Cardiac muscle cell (in vitro differentiated cells and primary cell): Measurements from ENCODE around the gene TENT5A. TPM values are rescaled to one million over a fixed set of nuclear protein-coding genes. Genes with fewer than 3 reads are reported as not detected.

Source experiments
- DNase-seq, 2 donors: peaks; one replicate each; pipeline versions ENCODE4 v3.0.0 to v3.0.0-alpha.2; 2010 to 2017; ENCODE audit warnings: low read depth in 1 of 2, low spot score in 1 of 2
- H3K27ac ChIP-seq: fragments of 200-600 bp; sonication (generic); 2 replicates; pipeline ENCODE4 v1.5.1; 2016
- H3K27me3 ChIP-seq: fragments of 200-600 bp; sonication (generic); 2 replicates; pipeline ENCODE4 v1.6.0; 2016; ENCODE audit warnings: control low read depth
- H3K36me3 ChIP-seq: fragments of 200-600 bp; sonication (generic); 2 replicates; pipeline ENCODE4 v1.5.1; 2016; ENCODE audit warnings: control low read depth
- H3K4me1 ChIP-seq: fragments of 200-600 bp; sonication (generic); 2 replicates; pipeline ENCODE4 v1.8.1; 2017; ENCODE audit warnings: low read depth, mild to moderate bottlenecking, mixed run types
- H3K4me3 ChIP-seq: fragments of 200-600 bp; sonication (generic); 2 replicates; pipeline ENCODE4 v1.5.1; 2016; ENCODE audit warnings: mild to moderate bottlenecking
- H3K9me3 ChIP-seq: fragments of 200-600 bp; sonication (generic); 2 replicates; pipeline ENCODE4 v1.5.1; 2017; ENCODE audit warnings: low read depth, mild to moderate bottlenecking, control low read depth
- polyA plus RNA-seq: library from polyadenylated mRNA; unstranded; fragments of >200 nt; fragmentation: Nextera tagmentation; extraction: Ambion mirVana; gene quantifications from 2 replicates; pipeline ENCODE4 v1.2.1, GENCODE V29; 2016
- total RNA-seq: library from RNA; depleted of rRNA; stranded (reverse); fragments of >200 nt; gene quantifications from 2 replicates; pipeline ENCODE4 v1.2.3, GENCODE V29; 2016
- TF ChIP-seq, protein P1 (sequence below): IDR thresholded peaks from 2 replicates; pipeline ENCODE4 v1.5.1; 2012; ENCODE audit warnings: low read depth, mild to moderate bottlenecking, low read length

Gene TENT5A
- total and polyA plus RNA-seq, 2 experiments from 2014 or later, result 8.1 to 9.2 TPM

- TF ChIP-seq, protein P1, sequence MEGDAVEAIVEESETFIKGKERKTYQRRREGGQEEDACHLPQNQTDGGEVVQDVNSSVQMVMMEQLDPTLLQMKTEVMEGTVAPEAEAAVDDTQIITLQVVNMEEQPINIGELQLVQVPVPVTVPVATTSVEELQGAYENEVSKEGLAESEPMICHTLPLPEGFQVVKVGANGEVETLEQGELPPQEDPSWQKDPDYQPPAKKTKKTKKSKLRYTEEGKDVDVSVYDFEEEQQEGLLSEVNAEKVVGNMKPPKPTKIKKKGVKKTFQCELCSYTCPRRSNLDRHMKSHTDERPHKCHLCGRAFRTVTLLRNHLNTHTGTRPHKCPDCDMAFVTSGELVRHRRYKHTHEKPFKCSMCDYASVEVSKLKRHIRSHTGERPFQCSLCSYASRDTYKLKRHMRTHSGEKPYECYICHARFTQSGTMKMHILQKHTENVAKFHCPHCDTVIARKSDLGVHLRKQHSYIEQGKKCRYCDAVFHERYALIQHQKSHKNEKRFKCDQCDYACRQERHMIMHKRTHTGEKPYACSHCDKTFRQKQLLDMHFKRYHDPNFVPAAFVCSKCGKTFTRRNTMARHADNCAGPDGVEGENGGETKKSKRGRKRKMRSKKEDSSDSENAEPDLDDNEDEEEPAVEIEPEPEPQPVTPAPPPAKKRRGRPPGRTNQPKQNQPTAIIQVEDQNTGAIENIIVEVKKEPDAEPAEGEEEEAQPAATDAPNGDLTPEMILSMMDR, result no peak
- DNase-seq, result no peak
- Histone ChIP-seq H3K27me3 (no peaks in the 10 kb centered on the region), H3K4me1 (no peaks in the 10 kb centered on the region), H3K27ac (no peak overlapping the region), H3K9me3 (no peaks in the 10 kb centered on the region), H3K4me3 (no peak overlapping the region), H3K36me3 (no peaks in the 10 kb centered on the region)
These were observed 20.3 kb upstream of the TENT5A start for GRCh38 chr6:81772741-81773140.

DNA sequence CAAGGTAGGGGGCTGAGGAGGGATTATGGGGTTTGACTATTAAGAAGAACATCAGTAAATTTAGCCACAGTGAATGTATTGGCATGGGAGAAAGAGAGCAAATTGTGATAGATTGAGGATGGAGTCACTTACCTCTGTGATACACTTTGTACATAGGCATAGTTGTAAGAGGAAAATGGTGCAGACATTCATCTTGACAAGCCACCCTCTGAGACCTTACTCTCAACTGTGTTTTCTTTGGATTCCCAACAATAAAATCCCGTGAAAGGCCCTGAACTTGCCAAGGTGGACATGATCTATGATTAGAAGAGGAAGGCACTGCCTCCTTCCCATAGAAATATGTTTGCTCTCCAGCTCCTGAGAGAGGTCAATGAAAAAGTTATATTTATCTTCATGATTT lies 18.6 kb upstream of the TENT5A start:
- no peak overlapping the region for H3K4me3 ChIP-seq
- H3K4me1 ChIP-seq, result peaks cover 4% of the 10 kb centered on the region
- DNase-seq, result no peak
- H3K9me3 ChIP-seq, result no peaks in the 10 kb centered on the region
- TF ChIP-seq, protein P1, result no peak
- no peaks in the 10 kb centered on the region for H3K36me3 ChIP-seq
- no peak overlapping the region for H3K27ac ChIP-seq
- no peaks in the 10 kb centered on the region for H3K27me3 ChIP-seq

- Histone ChIP-seq H3K9me3 (no peaks in the 10 kb centered on the region), H3K4me3 (no peak overlapping the region), H3K27ac (no peak overlapping the region), H3K36me3 (no peaks in the 10 kb centered on the region), H3K4me1 (peaks cover 4% of the 10 kb centered on the region), H3K27me3 (no peaks in the 10 kb centered on the region)
- TF ChIP-seq, protein P1, result no peak
- DNase-seq, result no peak
These were observed 17.9 kb upstream of the TENT5A start for GRCh38 chr6:81770381-81770780.

- no peak overlapping the region for H3K27ac ChIP-seq
- peaks cover 4% of the 10 kb centered on the region for H3K4me1 ChIP-seq
- H3K27me3 ChIP-seq, result no peaks in the 10 kb centered on the region
- TF ChIP-seq, protein P1, result no peak
- no peaks in the 10 kb centered on the region for H3K36me3 ChIP-seq
- H3K4me3 ChIP-seq, result no peak overlapping the region
- DNase-seq, result peak in 1 of 2 donors; percentile 23
- H3K9me3 ChIP-seq, result no peaks in the 10 kb centered on the region
These were observed 17.3 kb upstream of the TENT5A start for GRCh38 chr6:81769824-81770223.

DNA sequence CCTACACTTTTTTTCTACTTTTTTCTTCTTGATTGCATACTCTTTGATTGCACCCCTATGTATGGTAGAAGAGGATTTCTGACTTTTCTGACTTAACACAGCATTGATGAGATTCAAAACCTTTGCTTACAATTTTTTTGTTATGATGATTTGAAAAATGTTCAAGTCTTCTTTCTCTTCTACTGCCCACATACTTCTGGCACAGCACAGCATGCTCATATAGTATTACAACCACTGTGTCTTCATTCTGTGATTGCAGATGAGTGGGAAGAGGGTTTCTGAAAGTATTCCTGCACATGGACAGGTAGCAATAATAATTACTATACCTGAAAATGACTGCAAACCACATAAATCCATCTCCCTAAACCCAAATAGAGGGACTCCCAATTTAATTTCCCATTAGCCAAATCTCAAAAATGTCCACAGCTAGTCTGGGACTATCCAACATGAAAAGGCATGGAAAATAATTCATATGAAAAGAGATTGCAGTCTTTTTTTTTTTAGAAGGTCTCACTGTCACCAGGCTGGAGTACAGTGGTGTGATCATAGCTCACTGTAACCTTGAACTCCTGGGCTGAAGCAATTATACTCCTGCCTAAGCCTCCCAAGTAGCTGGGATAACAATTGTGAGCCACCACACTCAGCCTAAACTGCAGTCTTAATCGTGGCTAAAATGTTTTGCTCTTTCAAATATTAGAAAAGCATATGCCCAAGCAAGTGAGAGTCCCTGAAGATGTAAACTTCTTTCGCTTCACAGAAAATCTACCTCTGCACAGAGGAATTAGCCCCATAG lies 15.9 kb upstream of the TENT5A start:
- Histone ChIP-seq H3K9me3 (no peaks in the 10 kb centered on the region), H3K36me3 (no peaks in the 10 kb centered on the region), H3K27ac (no peak overlapping the region), H3K4me3 (no peak overlapping the region), H3K27me3 (no peaks in the 10 kb centered on the region), H3K4me1 (peaks cover 4% of the 10 kb centered on the region)
- no peak for DNase-seq
- TF ChIP-seq, protein P1, result no peak
